Measurements from ENCODE around the gene NCKIPSD. TPM values are rescaled to one million over a fixed set of nuclear protein-coding genes. Genes with fewer than 3 reads are reported as not detected.

The NCKIPSD gene
- 7.8 to 12.0 TPM (median 10.7 TPM) in 5 replicates for total RNA-seq (2022; extraction: Qiagen RNA extraction)

DNA sequence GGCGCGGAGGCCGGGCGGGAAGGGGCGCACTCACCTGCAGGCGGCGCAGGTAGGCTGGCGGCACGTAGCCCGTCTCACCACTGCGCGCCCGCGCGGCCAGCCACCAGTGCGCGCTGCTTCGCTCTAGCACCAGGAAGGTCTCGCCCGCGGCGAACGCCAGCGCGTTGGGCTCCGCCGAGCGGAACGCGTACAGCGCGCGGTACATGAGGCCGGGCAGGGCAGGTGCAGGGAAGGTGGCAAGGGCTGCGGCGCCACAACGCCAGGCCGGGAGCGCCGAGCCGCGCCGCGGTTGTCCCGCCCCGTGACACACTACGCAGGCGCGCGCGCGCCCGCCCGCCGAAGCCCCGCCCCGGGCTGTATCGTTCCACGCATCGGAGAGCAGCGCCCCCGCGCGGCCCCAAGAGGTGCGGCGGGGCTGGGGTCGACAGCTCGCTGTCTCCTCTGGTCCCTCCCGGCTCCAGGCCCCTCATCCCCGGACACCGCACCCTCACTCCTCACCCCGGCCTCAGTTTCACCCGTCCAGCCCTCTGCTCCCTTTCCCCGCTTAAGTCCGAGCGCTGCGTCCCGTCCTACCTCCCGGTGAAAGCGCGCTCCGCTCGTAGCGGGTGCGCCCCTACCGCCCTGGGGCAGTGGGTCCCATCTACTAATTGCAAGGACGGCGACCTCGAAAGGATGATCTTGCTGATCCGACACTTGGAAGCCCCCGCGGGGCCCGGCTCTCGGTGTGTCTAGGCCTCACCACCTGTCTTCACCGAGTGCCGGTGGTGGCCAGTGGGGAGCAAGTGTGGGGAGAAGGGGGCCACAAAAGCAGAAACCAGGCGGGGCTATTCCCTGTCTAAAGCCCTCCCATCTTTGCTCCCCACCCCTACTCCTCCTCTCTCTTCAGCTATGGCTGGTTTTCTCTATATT lies at the start of gene NCKIPSD:
Gene NCKIPSD (minus strand): TSS at position 313 of the 909 bp plus-strand sequence. CDS start 108 bp downstream, at position 205.

GRCh38 chr3:48716982-48717746 lies 31.4 kb upstream of the NCKIPSD start, which contains the start of gene IP6K2:
Gene IP6K2 (minus strand): TSS chr3:48717221. CDS start chr3:48695291, 21,930 bp downstream.

GRCh38 chr3:48662753-48663488 lies 22.8 kb downstream of the NCKIPSD start, which contains the start of gene CELSR3:
Gene CELSR3 (minus strand): TSS chr3:48662886. CDS start chr3:48662634, 252 bp downstream.

DNA sequence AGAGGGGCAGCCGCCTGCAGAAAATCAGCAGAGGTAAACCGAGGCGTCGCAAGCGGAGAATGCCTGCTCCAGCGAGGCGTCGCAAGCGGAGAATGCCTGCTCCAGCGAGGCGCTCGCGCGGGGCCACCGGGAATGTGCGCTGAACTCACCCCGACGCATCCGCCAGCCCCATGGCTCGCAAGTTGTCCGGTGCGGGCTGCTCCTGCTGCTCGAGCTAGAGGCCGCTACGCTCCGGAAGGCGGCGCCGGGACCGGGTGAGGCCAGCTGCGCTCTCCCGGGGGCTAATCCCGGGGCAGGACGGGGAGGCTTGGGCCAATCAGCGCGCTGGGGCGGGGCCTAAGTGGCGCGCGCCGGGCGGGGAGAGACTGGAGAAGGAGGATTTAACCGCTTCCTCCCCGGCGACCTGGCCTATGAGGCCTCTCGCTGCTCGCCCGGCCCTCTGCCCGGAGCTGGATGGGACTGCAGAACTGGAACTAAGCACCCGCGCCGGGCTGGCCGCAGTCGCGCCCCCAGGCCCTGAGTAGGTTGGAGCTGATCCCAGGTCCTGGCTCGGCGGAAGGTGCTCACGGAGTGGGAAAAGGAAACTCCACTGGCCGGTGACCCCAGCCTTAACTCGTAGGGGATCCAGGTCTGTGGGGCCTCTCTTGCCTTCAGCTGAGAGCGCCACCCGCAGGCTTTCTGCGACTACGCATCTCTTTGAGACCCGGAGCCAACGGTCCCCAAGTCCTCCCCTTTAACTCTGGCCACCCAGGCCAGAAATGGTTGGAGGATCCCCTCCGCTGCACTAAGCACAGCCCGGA lies 50.3 kb downstream of the NCKIPSD start, which contains the start of gene SLC26A6:
Gene SLC26A6 (minus strand): TSS at position 240 of the 800 bp plus-strand sequence. CDS start 68 bp downstream, at position 172.

Other genes with a start within 250 kb of the NCKIPSD start
- 24.8 to 28.3 TPM (median 26.7 TPM) in 5 replicates for gene CCDC51, start 245.8 kb downstream of the NCKIPSD start, total RNA-seq (2022; extraction: Qiagen RNA extraction)
- 273 to 468 TPM (median 291 TPM) in 5 replicates for gene TMA7, start 245.7 kb downstream of the NCKIPSD start, total RNA-seq (2022; extraction: Qiagen RNA extraction)
- gene ATRIP, start 239.2 kb downstream of the NCKIPSD start, total RNA-seq (2022; extraction: Qiagen RNA extraction), result 7.7 to 8.8 TPM (median 8.4 TPM) in 5 replicates
- 95.5 to 137 TPM (median 133 TPM) in 5 replicates for gene SHISA5, start 181.7 kb downstream of the NCKIPSD start, total RNA-seq (2022; extraction: Qiagen RNA extraction)
- gene PFKFB4, start 129.1 kb downstream of the NCKIPSD start, total RNA-seq (2022; extraction: Qiagen RNA extraction), result 7.4 to 13.5 TPM (median 10.4 TPM) in 5 replicates
- 4.9 to 8.5 TPM (median 6.9 TPM) in 5 replicates for gene UCN2, start 122.1 kb downstream of the NCKIPSD start, total RNA-seq (2022; extraction: Qiagen RNA extraction)
- gene COL7A1, start 90.6 kb downstream of the NCKIPSD start, total RNA-seq (2022; extraction: Qiagen RNA extraction), result 87.7 to 170 TPM (median 128 TPM) in 5 replicates
- 150 to 202 TPM (median 156 TPM) in 5 replicates for gene UQCRC1, start 76.3 kb downstream of the NCKIPSD start, total RNA-seq (2022; extraction: Qiagen RNA extraction)
- not detected in 5 replicates for gene TMEM89, start 64.1 kb downstream of the NCKIPSD start, total RNA-seq (2022; extraction: Qiagen RNA extraction)
- 10.2 to 17.3 TPM (median 14.0 TPM) in 5 replicates for gene SLC26A6, start 50.5 kb downstream of the NCKIPSD start, total RNA-seq (2022; extraction: Qiagen RNA extraction)
- gene CELSR3, start 23.0 kb downstream of the NCKIPSD start, total RNA-seq (2022; extraction: Qiagen RNA extraction), result 2.7 to 4.4 TPM (median 4.2 TPM) in 5 replicates
- gene IP6K2, start 31.3 kb upstream of the NCKIPSD start, total RNA-seq (2022; extraction: Qiagen RNA extraction), result 45.8 to 56.2 TPM (median 52.9 TPM) in 5 replicates
- 15.4 to 25.3 TPM (median 23.1 TPM) in 5 replicates for gene PRKAR2A, start 162.0 kb upstream of the NCKIPSD start, total RNA-seq (2022; extraction: Qiagen RNA extraction)
- 11.4 to 12.2 TPM (median 11.5 TPM) in 5 replicates for gene SLC25A20, start 213.0 kb upstream of the NCKIPSD start, total RNA-seq (2022; extraction: Qiagen RNA extraction)
- gene ARIH2, start 232.9 kb upstream of the NCKIPSD start, total RNA-seq (2022; extraction: Qiagen RNA extraction), result 56.6 to 60.5 TPM (median 59.6 TPM) in 5 replicates